ENCODE data around the gene TIAL1.

DNA sequence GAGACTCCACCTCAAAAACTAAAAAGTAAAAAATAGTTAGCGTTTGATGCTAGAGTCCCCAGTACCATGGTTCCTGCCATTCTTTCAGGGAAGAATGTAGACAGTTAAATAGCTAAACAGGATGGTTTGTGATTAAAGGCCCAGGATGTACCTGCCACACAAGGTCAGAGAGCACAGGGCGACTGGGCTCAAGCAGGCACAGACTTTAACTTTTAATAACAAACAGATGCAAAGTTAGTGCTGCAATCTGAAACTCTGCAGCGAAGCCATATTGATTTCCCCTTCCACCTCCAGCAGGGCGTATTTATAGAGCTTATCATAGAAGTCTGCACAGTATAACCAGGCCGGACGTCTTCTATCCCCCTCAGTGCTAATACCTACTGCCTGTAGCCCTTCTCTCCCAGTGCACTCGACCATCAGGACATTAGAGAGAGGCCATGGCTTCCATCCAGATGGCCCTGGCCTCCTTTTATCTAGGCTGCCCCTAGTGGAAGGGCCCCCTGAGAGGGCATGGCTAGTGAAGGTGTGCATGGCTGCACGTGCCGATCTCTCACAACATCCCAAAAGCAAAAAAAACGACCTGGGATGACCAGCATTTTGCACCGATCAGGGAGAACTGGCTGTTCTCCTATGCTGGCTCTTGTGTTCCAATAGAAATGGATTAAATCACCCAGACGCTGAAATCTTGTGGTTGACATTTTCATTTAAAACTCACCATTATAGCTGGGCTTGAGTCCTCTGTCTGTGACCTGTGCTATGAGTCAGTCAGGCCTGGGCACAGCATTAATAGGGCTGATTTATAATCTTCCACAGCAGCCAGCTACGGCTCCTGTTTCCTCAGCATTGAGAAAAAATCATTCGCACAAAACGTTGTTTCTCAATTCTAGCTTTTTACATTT lies 46.8 kb upstream of the TIAL1 start:
- TF ChIP-seq EZH2phosphoT487 (IDR thresholded peaks at IDR 0.05; ENCODE audit: unreplicated experiment): no peak
- no peak for TF ChIP-seq EZH2 (IDR thresholded peaks at IDR 0.05; ENCODE audit: low read depth, unreplicated experiment)
- TF ChIP-seq, protein P1, sequence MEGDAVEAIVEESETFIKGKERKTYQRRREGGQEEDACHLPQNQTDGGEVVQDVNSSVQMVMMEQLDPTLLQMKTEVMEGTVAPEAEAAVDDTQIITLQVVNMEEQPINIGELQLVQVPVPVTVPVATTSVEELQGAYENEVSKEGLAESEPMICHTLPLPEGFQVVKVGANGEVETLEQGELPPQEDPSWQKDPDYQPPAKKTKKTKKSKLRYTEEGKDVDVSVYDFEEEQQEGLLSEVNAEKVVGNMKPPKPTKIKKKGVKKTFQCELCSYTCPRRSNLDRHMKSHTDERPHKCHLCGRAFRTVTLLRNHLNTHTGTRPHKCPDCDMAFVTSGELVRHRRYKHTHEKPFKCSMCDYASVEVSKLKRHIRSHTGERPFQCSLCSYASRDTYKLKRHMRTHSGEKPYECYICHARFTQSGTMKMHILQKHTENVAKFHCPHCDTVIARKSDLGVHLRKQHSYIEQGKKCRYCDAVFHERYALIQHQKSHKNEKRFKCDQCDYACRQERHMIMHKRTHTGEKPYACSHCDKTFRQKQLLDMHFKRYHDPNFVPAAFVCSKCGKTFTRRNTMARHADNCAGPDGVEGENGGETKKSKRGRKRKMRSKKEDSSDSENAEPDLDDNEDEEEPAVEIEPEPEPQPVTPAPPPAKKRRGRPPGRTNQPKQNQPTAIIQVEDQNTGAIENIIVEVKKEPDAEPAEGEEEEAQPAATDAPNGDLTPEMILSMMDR (conservative IDR thresholded peaks at IDR 0.05; ENCODE audit: low read depth in 2 of 2): peak; percentile 19 to 37
- no peak for TF ChIP-seq POLR2AphosphoS5 (IDR thresholded peaks at IDR 0.05; ENCODE audit: low read depth)
- TF ChIP-seq, protein P2, sequence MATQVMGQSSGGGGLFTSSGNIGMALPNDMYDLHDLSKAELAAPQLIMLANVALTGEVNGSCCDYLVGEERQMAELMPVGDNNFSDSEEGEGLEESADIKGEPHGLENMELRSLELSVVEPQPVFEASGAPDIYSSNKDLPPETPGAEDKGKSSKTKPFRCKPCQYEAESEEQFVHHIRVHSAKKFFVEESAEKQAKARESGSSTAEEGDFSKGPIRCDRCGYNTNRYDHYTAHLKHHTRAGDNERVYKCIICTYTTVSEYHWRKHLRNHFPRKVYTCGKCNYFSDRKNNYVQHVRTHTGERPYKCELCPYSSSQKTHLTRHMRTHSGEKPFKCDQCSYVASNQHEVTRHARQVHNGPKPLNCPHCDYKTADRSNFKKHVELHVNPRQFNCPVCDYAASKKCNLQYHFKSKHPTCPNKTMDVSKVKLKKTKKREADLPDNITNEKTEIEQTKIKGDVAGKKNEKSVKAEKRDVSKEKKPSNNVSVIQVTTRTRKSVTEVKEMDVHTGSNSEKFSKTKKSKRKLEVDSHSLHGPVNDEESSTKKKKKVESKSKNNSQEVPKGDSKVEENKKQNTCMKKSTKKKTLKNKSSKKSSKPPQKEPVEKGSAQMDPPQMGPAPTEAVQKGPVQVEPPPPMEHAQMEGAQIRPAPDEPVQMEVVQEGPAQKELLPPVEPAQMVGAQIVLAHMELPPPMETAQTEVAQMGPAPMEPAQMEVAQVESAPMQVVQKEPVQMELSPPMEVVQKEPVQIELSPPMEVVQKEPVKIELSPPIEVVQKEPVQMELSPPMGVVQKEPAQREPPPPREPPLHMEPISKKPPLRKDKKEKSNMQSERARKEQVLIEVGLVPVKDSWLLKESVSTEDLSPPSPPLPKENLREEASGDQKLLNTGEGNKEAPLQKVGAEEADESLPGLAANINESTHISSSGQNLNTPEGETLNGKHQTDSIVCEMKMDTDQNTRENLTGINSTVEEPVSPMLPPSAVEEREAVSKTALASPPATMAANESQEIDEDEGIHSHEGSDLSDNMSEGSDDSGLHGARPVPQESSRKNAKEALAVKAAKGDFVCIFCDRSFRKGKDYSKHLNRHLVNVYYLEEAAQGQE (IDR thresholded peaks at IDR 0.05; ENCODE audit: unreplicated experiment): no peak
- TF ChIP-seq CREB1 (CRISPR knock-in tag; IDR thresholded peaks at IDR 0.05; ENCODE audit: low read depth): no peak
- no peak for TF ChIP-seq ZNF331 (CRISPR knock-in tag; IDR thresholded peaks at IDR 0.05; ENCODE audit: low read depth)
